ENCODE data around the gene PROSER3.

PROSER3 gene

DNA sequence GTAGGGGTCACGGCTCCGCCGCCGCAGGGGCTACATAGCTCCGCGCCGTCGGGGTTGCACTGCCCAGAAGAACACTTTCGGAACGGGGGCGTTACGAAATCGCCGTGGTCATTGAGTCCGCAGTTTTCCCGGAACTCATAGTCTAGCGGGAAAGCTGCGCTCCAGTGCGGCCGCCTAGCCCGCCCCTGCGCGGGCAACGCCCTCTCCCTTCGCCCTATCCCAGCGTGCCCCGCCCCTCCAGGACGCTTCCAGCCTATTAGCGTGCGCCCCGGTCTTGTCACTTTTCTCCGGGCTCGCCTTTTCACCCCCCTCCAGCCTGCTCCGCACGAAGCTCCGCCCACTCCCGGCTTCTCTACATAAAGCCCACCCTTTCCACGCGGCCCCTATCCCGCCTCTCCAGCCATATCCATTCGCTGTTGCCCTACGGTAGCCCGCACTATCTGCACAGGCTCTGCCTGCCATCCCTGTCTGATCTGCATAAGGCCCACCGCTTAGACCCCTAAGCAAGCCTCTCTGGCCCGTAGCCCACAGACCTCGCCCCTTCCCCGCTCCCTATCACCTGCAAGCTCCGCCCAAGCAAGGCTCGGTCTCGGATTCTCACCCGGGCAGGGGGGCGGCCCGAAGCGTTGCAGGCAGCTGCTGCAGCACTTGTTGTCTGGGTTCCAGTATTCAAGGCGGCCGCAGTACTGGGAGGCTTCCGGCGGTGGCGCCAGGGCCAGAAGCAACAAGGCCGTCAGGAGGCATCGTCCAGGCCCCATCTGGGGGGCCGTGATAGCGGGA is 17.4 kb upstream of the PROSER3 start:
- H3K27me3 Mint-ChIP-seq: no peaks in the 10 kb centered on the region
- peaks cover 54% of the 10 kb centered on the region for H3K4me1 Mint-ChIP-seq (ENCODE audit: low read depth)
- no peaks in the 10 kb centered on the region for H3K9me3 Mint-ChIP-seq
- peak; percentile 95 for DNase-seq
- H3K4me3 Mint-ChIP-seq: peak overlapping the region; percentile 99
- H3K36me3 Mint-ChIP-seq (ENCODE audit: low read depth): peaks cover 85% of the 10 kb centered on the region
- peak overlapping the region; percentile 96 for H3K27ac Mint-ChIP-seq

DNA sequence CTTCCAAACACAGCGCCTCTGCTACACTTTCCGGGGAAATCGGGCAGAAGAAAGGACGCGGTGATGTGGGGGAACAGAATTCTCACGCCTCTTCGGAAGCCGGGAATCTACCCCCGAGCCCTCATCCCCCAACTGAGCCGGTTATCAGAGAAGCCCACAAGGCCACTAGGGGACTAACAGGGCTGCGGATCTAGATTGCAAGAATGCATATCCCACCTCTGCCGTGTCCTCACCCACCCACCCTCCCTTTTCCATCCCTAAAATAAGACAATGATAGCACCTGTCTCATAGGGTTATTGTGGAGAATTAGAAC is 16.8 kb upstream of the PROSER3 start:
- Mint-ChIP-seq H3K36me3 (ENCODE audit: low read depth) (peaks cover 84% of the 10 kb centered on the region), H3K9me3 (no peaks in the 10 kb centered on the region), H3K4me1 (ENCODE audit: low read depth) (peaks cover 60% of the 10 kb centered on the region), H3K4me3 (peak overlapping the region; percentile 99), H3K27ac (peak overlapping the region; percentile 98), H3K27me3 (no peaks in the 10 kb centered on the region)
- no peak for DNase-seq

DNA sequence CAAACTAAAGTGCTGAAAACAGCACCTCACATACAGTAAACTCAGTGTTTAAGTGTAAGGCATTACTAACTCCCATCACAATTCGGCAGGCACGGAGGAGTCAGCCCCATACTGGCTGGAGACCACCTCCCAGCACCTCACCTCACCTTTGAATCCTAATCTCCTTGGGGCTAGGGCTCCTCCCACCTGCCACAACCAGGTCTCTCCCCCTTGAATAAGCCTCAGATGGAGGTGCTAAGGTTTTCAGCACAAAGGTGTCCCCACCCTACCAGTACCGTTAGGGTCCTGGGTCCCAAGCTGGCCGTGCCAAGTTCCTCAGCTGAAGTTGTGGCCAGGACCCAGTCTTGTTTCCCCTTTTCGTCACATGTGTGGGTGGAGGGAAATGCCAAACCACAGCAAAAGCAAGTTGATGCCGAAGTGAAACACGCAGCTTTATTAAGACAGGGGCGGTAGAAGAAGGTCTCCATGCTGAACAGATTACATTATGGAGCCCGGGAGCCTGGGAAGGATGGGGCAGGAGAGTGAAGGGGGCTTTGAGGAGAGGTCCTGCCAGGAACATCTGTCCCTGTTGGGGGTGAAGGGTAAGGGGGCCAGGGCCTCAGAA is 15.8 kb upstream of the PROSER3 start, which contains the start of gene IGFLR1:
Gene IGFLR1, minus strand, starts transcription at position 332 of the 604 bp plus-strand sequence. CDS start 1,272 bp downstream, outside the sequence.
- Mint-ChIP-seq H3K9me3 (no peaks in the 10 kb centered on the region), H3K4me3 (peak within 1 kb of the TSS; percentile 99), H3K36me3 (ENCODE audit: low read depth) (peaks cover 77% of the 10 kb centered on the region), H3K4me1 (ENCODE audit: low read depth) (peaks cover 61% of the 10 kb centered on the region), H3K27ac (peak within 1 kb of the TSS; percentile 98), H3K27me3 (no peaks in the 10 kb centered on the region)
- DNase-seq: peak; percentile 82

DNA sequence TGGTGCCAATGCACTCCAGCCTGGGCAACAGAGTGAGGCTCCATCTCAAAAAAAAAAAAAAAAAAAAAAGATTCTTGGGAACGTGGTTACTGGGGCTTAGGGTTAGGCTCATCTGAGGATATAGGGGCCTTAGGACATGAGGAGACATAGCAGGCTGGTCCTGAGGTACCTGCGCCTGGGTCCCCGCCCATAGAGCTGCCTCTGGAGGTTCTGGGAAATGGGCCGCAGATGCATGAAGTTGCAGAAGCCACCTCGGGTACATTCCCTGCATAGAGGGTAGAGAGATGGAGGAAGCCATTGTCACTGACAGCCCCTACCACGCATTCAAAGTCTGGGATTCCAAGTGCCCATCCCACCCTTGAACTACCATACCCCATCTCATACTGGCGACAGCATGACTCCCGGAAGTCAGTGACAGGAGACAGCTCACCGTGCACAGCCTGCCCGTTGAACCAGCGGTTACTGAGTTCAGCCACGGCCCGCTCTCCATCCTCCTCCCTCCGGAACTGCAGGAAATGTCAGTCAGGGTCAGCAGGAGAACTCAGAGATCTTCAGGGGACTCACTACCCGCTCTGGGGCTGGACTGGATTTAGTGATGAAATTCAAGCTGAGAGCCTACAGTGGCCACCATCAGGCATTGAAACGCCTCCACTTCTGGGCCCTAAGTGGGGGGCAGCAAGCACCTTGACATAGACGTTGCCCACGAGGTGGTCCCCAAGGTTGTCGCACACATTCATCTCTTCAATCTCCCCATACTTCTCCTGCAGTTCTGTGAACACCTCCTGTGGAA is 14.1 kb upstream of the PROSER3 start:
- Mint-ChIP-seq H3K4me3 (peak overlapping the region; percentile 99), H3K9me3 (no peaks in the 10 kb centered on the region), H3K27ac (peak overlapping the region; percentile 100), H3K4me1 (ENCODE audit: low read depth) (peaks cover 70% of the 10 kb centered on the region), H3K27me3 (no peaks in the 10 kb centered on the region), H3K36me3 (ENCODE audit: low read depth) (peaks cover 71% of the 10 kb centered on the region)
- DNase-seq: no peak

DNA sequence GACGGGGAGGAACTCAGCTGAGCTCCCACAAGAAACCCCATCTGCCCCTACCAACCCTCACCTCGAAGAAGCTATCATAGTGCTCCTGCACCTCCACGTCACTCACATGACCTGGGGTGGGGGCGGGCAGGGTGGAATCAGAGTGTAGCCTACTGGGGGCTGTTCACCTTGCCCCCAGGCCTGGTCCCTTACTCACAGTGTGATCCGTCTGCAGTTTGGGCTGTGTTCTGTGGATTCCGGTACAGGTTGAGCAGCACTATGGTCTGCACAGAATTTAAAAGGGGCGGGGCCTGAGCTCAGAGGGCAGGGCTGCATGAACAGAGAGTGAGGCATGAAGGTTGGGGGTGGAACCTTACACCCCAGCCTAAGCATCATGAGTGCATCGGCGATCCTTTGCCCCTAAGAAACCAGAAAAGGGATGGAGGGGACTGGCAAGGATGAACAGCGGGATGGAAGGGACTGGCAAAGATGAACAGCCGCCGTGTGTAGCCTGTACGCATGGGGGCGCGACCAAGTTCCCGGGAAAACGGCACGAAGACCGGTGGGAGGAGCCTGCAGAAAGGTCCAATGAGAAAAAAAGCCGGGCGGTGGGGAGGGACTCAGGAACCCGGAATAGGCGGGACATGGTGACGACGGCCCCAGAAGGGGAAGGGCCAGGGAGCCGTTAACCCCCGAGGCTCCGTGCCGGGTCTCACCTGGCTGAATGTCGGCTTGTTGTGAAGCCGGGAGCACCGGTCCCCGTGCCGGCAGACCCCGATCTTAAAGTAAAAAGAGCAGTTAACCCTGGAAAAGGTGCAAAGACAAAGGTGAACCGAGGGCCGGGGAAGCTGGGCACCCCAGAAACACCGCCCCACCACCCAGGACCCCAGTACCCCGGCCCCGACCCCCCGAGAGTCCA is 13.3 kb upstream of the PROSER3 start:
- peak; percentile 93 for DNase-seq
- no peaks in the 10 kb centered on the region for H3K9me3 Mint-ChIP-seq
- peaks cover 66% of the 10 kb centered on the region for H3K4me1 Mint-ChIP-seq (ENCODE audit: low read depth)
- H3K36me3 Mint-ChIP-seq (ENCODE audit: low read depth): peaks cover 62% of the 10 kb centered on the region
- peak overlapping the region; percentile 100 for H3K27ac Mint-ChIP-seq
- no peaks in the 10 kb centered on the region for H3K27me3 Mint-ChIP-seq
- H3K4me3 Mint-ChIP-seq: peak overlapping the region; percentile 99

DNA sequence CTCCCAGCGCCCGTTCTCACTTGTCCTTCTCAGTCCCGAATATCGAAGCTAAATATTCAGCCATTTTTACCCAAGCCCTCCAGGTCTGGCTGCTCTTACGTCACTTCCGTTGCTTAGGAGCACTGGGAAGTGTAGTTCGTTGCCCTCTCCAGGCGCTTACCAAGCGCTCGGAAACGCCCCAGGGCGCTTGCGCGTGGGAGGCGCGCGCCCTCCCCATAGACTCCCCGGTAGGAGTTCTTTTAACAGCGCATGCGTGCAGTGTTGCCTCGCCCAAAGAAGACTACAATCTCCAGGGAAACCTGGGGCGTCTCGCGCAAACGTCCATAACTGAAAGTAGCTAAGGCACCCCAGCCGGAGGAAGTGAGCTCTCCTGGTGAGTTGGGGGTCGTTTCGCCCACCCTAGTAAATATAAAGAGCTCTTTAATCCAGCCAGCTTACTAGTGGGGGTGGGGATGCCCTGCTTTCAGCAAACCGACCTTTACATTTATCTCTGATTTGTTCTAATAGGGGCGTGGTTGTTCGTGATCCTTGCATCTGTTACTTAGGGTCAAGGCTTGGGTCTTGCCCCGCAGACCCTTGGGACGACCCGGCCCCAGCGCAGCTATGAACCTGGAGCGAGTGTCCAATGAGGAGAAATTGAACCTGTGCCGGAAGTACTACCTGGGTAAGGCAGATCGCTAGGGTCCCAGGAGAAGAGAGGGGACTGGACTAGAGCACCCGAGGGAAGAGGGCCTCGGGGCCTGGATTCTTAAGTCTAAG is 12.5 kb upstream of the PROSER3 start, which contains the start of the genes PSENEN and U2AF1L4:
Gene PSENEN, plus strand, starts transcription at position 324 of the 759 bp plus-strand sequence. Its CDS starts 280 bp downstream, at position 604.
Gene U2AF1L4, minus strand, starts transcription at position 91 of the 759 bp plus-strand sequence. Its CDS starts 27 bp downstream, at position 64.
- Mint-ChIP-seq H3K27ac (peak within 1 kb of the TSS; percentile 100), H3K4me1 (ENCODE audit: low read depth) (peaks cover 70% of the 10 kb centered on the region), H3K27me3 (no peaks in the 10 kb centered on the region), H3K9me3 (no peaks in the 10 kb centered on the region), H3K4me3 (peak within 1 kb of the TSS; percentile 99), H3K36me3 (ENCODE audit: low read depth) (peaks cover 56% of the 10 kb centered on the region)
- DNase-seq: peak; percentile 93

DNA sequence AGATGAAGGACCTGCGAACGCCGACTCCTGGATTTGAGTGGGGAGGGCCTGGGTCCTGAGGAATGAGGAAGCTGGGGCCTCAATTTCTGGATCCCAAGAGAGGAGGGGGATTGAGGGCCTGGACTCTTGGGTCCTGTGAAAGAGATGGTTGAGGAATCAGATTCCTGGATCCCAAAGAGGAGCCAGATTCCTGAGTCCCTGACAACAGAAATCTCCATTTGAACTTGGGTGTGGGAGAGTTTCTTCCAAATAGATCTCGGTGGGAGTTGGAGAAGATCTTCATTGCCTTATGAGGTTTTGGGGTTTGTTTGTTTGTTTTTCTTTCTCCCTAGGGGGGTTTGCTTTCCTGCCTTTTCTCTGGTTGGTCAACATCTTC is 11.9 kb upstream of the PROSER3 start:
- Mint-ChIP-seq H3K27ac (peak overlapping the region; percentile 100), H3K4me1 (ENCODE audit: low read depth) (peaks cover 65% of the 10 kb centered on the region), H3K36me3 (ENCODE audit: low read depth) (peaks cover 52% of the 10 kb centered on the region), H3K9me3 (no peaks in the 10 kb centered on the region), H3K4me3 (peak overlapping the region; percentile 99), H3K27me3 (no peaks in the 10 kb centered on the region)
- DNase-seq: no peak

DNA sequence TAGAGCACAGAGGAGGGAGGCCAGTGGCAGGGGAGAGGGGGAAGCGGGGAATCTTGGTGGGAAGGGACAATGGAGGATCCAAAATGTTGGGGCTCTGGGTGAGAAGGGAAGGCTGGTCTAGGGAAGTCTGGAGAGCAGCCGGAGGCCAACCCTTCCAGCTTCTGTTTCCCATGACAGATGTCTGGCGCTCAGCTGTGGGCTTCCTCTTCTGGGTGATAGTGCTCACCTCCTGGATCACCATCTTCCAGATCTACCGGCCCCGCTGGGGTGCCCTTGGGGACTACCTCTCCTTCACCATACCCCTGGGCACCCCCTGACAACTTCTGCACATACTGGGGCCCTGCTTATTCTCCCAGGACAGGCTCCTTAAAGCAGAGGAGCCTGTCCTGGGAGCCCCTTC is 11.4 kb upstream of the PROSER3 start:
- DNase-seq: no peak
- H3K36me3 Mint-ChIP-seq (ENCODE audit: low read depth): peaks cover 51% of the 10 kb centered on the region
- H3K27ac Mint-ChIP-seq: peak overlapping the region; percentile 100
- H3K9me3 Mint-ChIP-seq: no peaks in the 10 kb centered on the region
- H3K27me3 Mint-ChIP-seq: no peaks in the 10 kb centered on the region
- peak overlapping the region; percentile 99 for H3K4me3 Mint-ChIP-seq
- peaks cover 64% of the 10 kb centered on the region for H3K4me1 Mint-ChIP-seq (ENCODE audit: low read depth)

DNA sequence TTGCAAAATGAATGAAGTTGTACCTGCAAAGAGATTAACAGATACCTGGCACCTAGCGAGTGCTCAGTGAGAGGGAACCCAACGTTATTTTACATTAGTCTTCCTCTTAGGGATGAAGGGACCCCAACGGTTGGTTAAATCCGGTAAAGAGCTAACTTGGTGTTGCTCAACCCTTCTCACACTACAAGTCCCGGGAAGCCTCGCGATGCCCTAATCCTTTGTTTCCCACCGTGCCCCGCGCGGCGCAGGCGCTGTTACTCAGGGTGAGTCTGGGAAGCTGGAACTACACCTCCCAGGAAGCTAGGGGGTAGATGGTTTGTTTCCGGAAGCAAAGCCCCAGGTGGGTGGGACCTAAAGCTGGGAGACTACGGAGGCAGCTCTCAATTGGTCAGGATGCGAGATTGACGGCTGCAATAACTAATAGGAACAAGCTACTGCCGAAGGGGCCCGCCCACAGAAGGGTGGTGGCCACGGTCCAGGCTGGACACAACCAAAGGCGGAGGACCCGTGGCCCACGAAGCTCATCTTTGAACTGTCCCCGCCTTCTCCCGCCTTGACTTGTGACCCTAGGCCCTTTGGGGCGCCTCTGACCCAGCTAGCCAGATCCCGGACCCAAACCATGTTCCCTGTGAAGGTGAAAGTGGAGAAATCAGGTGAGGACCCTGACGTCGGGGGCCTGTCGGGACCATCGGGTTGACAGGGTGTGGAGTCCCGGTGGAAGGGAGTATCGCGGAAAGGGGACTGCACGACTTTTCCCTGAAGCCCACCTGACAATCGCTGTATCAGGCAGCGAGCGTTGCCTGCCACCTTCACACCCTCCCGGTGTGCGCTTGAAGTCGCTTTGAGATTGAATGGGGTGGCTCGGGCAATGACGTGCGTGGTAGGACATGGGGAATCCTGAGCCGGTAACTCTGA is 9.6 kb upstream of the PROSER3 start, which contains the start of gene LIN37:
Gene LIN37, plus strand, starts transcription at position 471 of the 915 bp plus-strand sequence. Its CDS starts 149 bp downstream, at position 620.
- Mint-ChIP-seq H3K36me3 (ENCODE audit: low read depth) (peaks cover 49% of the 10 kb centered on the region), H3K4me1 (ENCODE audit: low read depth) (peaks cover 49% of the 10 kb centered on the region), H3K9me3 (no peaks in the 10 kb centered on the region), H3K4me3 (peak within 1 kb of the TSS; percentile 97), H3K27me3 (no peaks in the 10 kb centered on the region), H3K27ac (peak within 1 kb of the TSS; percentile 98)
- DNase-seq: peak; percentile 96

DNA sequence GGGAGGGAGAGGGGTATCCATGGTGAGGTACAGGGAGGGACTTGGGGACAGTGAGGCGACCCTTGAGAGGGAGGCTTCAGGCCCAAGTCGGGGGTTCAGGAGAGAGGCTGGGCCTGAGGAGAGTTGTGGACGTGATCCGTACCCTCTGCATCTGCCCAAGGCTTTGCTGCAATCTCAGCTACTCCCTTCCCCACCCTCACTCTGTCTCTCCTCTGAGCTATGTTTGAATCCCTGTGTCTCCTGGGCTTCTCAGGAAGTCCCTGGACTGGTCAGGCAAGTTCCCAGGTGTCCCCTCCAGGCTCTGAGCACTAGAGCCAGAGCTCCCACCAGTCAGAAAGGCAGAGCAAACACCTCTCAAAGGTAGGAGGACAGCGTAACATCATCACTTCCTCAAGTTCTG is 7.8 kb upstream of the PROSER3 start:
- Mint-ChIP-seq H3K4me1 (ENCODE audit: low read depth) (peaks cover 40% of the 10 kb centered on the region), H3K27me3 (peaks cover 1% of the 10 kb centered on the region), H3K36me3 (ENCODE audit: low read depth) (peaks cover 51% of the 10 kb centered on the region), H3K4me3 (peak overlapping the region; percentile 41), H3K27ac (peak overlapping the region; percentile 38), H3K9me3 (no peaks in the 10 kb centered on the region)
- DNase-seq: no peak

DNA sequence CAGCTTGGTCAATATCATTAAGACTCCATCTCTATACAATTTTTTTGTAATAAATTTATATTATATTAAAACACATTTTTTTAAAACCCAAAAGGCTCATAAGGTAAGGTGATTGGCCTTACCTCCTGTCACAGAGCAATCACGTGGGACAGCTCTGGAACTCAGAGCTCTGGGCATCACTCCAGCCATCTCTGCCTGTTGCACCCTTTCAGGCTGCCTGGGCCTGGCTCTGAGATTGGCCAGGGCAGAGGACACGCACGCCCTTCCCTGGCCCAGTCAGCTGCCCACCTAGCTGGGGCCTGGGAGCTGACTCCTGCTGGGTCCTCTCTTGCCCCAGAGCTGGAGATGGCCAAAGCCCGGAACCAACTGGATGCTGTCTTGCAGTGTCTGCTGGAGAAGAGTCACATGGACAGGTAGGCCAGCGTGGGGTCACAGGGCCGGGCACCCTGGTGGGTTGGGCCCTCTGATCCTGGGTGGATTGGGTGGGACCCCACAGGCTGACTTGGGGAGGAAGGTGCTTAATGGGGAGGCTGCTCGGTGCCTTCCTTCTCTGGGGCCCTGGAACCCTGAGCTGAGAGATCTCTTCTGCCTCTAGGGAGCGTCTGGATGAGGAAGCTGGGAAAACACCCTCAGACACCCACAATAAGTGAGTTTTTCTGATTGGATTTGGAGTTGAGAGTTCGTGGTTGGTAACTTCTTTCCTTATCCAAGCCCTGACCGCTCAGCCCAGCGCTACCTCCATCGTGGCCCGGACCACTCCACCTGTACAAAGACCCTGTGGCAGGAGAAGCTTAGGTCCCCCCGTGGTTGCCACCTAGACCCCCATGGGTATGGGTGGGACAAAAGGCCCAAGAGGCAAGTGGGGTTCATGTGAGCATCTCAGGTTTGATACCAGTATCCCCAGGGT is 5.9 kb upstream of the PROSER3 start:
- H3K27ac Mint-ChIP-seq: no peak overlapping the region
- H3K36me3 Mint-ChIP-seq (ENCODE audit: low read depth): peaks cover 43% of the 10 kb centered on the region

More for the DNA sequence above, 5.9 kb upstream of the PROSER3 start:
- H3K4me3 Mint-ChIP-seq: no peak overlapping the region
- H3K27me3 Mint-ChIP-seq: peaks cover 8% of the 10 kb centered on the region
- peaks cover 38% of the 10 kb centered on the region for H3K4me1 Mint-ChIP-seq (ENCODE audit: low read depth)
- no peak for DNase-seq
- no peaks in the 10 kb centered on the region for H3K9me3 Mint-ChIP-seq
